ENCODE data around the gene PGAP3.

Gene PGAP3

GRCh38 chr17:39659279-39660010 lies 28.4 kb downstream of the PGAP3 start:
- no peak for DNase-seq
- no peak for TF ChIP-seq POLR2A (IDR thresholded peaks at IDR 0.05; ENCODE audit: low read length)
- TF ChIP-seq GATA1 (IDR thresholded peaks at IDR 0.05; ENCODE audit: low read depth, low read length) = no peak

GRCh38 chr17:39658760-39659159 lies 29.1 kb downstream of the PGAP3 start:
- TF ChIP-seq GATA1 (IDR thresholded peaks at IDR 0.05; ENCODE audit: low read depth, low read length) = no peak
- no peak for TF ChIP-seq POLR2A (IDR thresholded peaks at IDR 0.05; ENCODE audit: low read length)
- no peak for DNase-seq

- TF ChIP-seq POLR2A (IDR thresholded peaks at IDR 0.05; ENCODE audit: low read length) = no peak
- TF ChIP-seq GATA1 (IDR thresholded peaks at IDR 0.05; ENCODE audit: low read depth, low read length) = no peak
Observed at GRCh38 chr17:39658346-39658745, 29.5 kb downstream of the PGAP3 start.

GRCh38 chr17:39655105-39655504 lies 32.8 kb downstream of the PGAP3 start:
- no peak for DNase-seq
- no peak for TF ChIP-seq POLR2A (IDR thresholded peaks at IDR 0.05; ENCODE audit: low read length)
- TF ChIP-seq GATA1 (IDR thresholded peaks at IDR 0.05; ENCODE audit: low read depth, low read length) = no peak

More at GRCh38 chr17:39658346-39658745, 29.5 kb downstream of the PGAP3 start:
- DNase-seq = no peak

GRCh38 chr17:39653662-39654331 lies 34.1 kb downstream of the PGAP3 start:
- peak; percentile 79 to 86 for DNase-seq
- TF ChIP-seq GATA1 (IDR thresholded peaks at IDR 0.05; ENCODE audit: low read depth, low read length) (no peak), POLR2A (IDR thresholded peaks at IDR 0.05; ENCODE audit: low read length) (no peak)

GRCh38 chr17:39653316-39653661 lies 34.6 kb downstream of the PGAP3 start:
- DNase-seq = peak in 1 of 2 experiments; percentile 37
- TF ChIP-seq POLR2A (IDR thresholded peaks at IDR 0.05; ENCODE audit: low read length) (no peak), GATA1 (IDR thresholded peaks at IDR 0.05; ENCODE audit: low read depth, low read length) (no peak)

GRCh38 chr17:39652587-39653315 lies 35.1 kb downstream of the PGAP3 start:
- DNase-seq = no peak
- TF ChIP-seq POLR2A (IDR thresholded peaks at IDR 0.05; ENCODE audit: low read length) = no peak
- no peak for TF ChIP-seq GATA1 (IDR thresholded peaks at IDR 0.05; ENCODE audit: low read depth, low read length)

- TF ChIP-seq POLR2A (IDR thresholded peaks at IDR 0.05; ENCODE audit: low read length) = no peak
- TF ChIP-seq GATA1 (IDR thresholded peaks at IDR 0.05; ENCODE audit: low read depth, low read length) = no peak
- no peak for DNase-seq
Observed at GRCh38 chr17:39651923-39652586, 35.8 kb downstream of the PGAP3 start.

GRCh38 chr17:39650121-39650579 lies 37.7 kb downstream of the PGAP3 start:
- no peak for TF ChIP-seq POLR2A (IDR thresholded peaks at IDR 0.05; ENCODE audit: low read length)
- TF ChIP-seq GATA1 (IDR thresholded peaks at IDR 0.05; ENCODE audit: low read depth, low read length) = no peak
- DNase-seq = no peak

- no peak for DNase-seq
- no peak for TF ChIP-seq GATA1 (IDR thresholded peaks at IDR 0.05; ENCODE audit: low read depth, low read length)
- TF ChIP-seq POLR2A (IDR thresholded peaks at IDR 0.05; ENCODE audit: low read length) = no peak
Observed at GRCh38 chr17:39648616-39649366, 39.1 kb downstream of the PGAP3 start.

- no peak for TF ChIP-seq GATA1 (IDR thresholded peaks at IDR 0.05; ENCODE audit: low read depth, low read length)
- no peak for TF ChIP-seq POLR2A (IDR thresholded peaks at IDR 0.05; ENCODE audit: low read length)
- peak; percentile 45 to 54 for DNase-seq
Observed at GRCh38 chr17:39647256-39647655, 40.6 kb downstream of the PGAP3 start.

GRCh38 chr17:39643271-39643670 lies 44.6 kb downstream of the PGAP3 start:
- DNase-seq = no peak
- no peak for TF ChIP-seq GATA1 (IDR thresholded peaks at IDR 0.05; ENCODE audit: low read depth, low read length)
- TF ChIP-seq POLR2A (IDR thresholded peaks at IDR 0.05; ENCODE audit: low read length) = no peak
